ENCODE results near the gene SMYD3. TPM values are rescaled to one million over a fixed set of nuclear protein-coding genes. Genes with fewer than 3 reads are reported as not detected.

Gene SMYD3
- total RNA-seq, 1 experiment from 2014 or later, result 25.5 TPM

DNA sequence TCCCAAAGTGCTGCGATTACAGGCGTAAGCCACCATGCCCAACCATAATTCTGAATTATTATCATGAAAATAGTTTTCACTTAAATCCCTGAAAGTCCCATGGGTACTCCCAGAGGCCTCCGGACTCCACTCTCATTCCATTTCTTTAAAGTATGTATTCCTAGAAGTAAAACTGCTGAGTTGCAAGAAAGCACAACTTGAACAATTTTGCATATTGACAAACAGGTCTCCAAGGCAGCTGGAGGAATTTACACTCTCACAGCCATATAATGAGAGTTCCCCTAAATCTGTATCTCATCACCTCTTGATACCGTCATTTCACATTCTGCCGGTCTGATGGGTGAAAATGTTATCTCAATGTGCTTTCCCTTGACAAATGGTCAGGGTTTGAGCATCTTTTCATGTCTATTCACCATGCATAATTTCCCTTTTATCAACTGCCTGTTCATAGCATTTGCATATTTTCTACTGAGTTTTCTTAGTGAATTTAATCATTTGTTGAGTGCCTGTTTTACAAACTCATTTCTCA is 129.4 kb downstream of the SMYD3 start:
- H2AFZ ChIP-seq (ENCODE audit: low read length), result no peak overlapping the region
- no peak overlapping the region for H3K4me2 ChIP-seq (ENCODE audit: insufficient read depth, insufficient read length, low read length)
- H3K27ac ChIP-seq (ENCODE audit: insufficient read length, low read depth, low read length), result no peak overlapping the region
- no peak overlapping the region for H3K4me3 Mint-ChIP-seq
- no peak overlapping the region for H2BK20ac ChIP-seq (ENCODE audit: low read depth, low read length, poor library complexity, severe bottlenecking)
- no peaks in the 10 kb centered on the region for H3K79me1 ChIP-seq (ENCODE audit: insufficient read depth, low read depth, low read length, poor library complexity, severe bottlenecking)
- no peaks in the 10 kb centered on the region for H3K9me3 Mint-ChIP-seq
- no peak overlapping the region for H4K91ac ChIP-seq (ENCODE audit: insufficient read length, low read depth, low read length)
- H2BK15ac ChIP-seq (ENCODE audit: low read depth, low read length), result no peak overlapping the region
- H4K8ac ChIP-seq (replicated peaks; ENCODE audit: insufficient read length, low read depth, low read length), result no peak overlapping the region
- no peaks in the 10 kb centered on the region for H3K36me3 Mint-ChIP-seq (ENCODE audit: insufficient read depth in 1 of 3, low read depth in 3 of 3)
- no peak overlapping the region for H3K18ac ChIP-seq (ENCODE audit: insufficient read length, low read depth, low read length)
- H4K20me1 ChIP-seq (ENCODE audit: control insufficient read depth, insufficient read depth, insufficient read length), result no peaks in the 10 kb centered on the region
- TF ChIP-seq, protein P1, sequence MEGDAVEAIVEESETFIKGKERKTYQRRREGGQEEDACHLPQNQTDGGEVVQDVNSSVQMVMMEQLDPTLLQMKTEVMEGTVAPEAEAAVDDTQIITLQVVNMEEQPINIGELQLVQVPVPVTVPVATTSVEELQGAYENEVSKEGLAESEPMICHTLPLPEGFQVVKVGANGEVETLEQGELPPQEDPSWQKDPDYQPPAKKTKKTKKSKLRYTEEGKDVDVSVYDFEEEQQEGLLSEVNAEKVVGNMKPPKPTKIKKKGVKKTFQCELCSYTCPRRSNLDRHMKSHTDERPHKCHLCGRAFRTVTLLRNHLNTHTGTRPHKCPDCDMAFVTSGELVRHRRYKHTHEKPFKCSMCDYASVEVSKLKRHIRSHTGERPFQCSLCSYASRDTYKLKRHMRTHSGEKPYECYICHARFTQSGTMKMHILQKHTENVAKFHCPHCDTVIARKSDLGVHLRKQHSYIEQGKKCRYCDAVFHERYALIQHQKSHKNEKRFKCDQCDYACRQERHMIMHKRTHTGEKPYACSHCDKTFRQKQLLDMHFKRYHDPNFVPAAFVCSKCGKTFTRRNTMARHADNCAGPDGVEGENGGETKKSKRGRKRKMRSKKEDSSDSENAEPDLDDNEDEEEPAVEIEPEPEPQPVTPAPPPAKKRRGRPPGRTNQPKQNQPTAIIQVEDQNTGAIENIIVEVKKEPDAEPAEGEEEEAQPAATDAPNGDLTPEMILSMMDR (conservative IDR thresholded peaks at IDR 0.05), result no peak
- H3K56ac ChIP-seq (ENCODE audit: insufficient read length, low read depth, low read length), result no peak overlapping the region
- H3K27ac Mint-ChIP-seq, result no peak overlapping the region
- no peak overlapping the region for H3T11ph ChIP-seq (ENCODE audit: low read length)
- H3K14ac ChIP-seq (ENCODE audit: insufficient read depth, low read length), result no peak overlapping the region
- H3K4ac ChIP-seq (ENCODE audit: low read depth, low read length), result no peak overlapping the region
- no peak overlapping the region for H2BK12ac ChIP-seq (ENCODE audit: insufficient read length, low read depth, low read length)
- H2BK120ac ChIP-seq (ENCODE audit: low read depth, low read length, poor library complexity, severe bottlenecking), result no peak overlapping the region
- no peaks in the 10 kb centered on the region for H3K9me3 ChIP-seq (ENCODE audit: control insufficient read depth, low read depth, low read length)
- no peaks in the 10 kb centered on the region for H3K23me2 ChIP-seq (ENCODE audit: insufficient read length, low read depth, low read length, poor library complexity, severe bottlenecking)
- H3K4me1 Mint-ChIP-seq, result peaks cover under 1% of the 10 kb centered on the region in 2 experiments; a peak in 2 of 4 replicates
- no peaks in the 10 kb centered on the region for H3K27me3 ChIP-seq (ENCODE audit: insufficient read depth, low read length)
- no peaks in the 10 kb centered on the region for H3K79me2 ChIP-seq (ENCODE audit: insufficient read depth, low read length)
- no peak overlapping the region for H3K9ac ChIP-seq (ENCODE audit: extremely low read depth, insufficient read length, low read length)
- no peak for DNase-seq
- H2BK5ac ChIP-seq (ENCODE audit: insufficient read length, low read length), result no peak overlapping the region
- no peaks in the 10 kb centered on the region for H3K27me3 Mint-ChIP-seq (ENCODE audit: low read depth)
- WGBS (ENCODE audit: extremely low coverage, insufficient read length, low lambda C conversion rate), result no CpG with 5 or more reads among the region's 5 CpGs
- H3K4me1 ChIP-seq (ENCODE audit: insufficient read depth, low read length), result no peaks in the 10 kb centered on the region
- no peak overlapping the region for H2AK5ac ChIP-seq (ENCODE audit: insufficient read length, low read length)
- H4K5ac ChIP-seq (ENCODE audit: insufficient read length, low read depth, low read length), result no peak overlapping the region
- H3K23ac ChIP-seq (ENCODE audit: insufficient read length, low read depth, low read length), result no peak overlapping the region

Data from H9 (cell line).